WTC11 (cell line): ENCODE data around the gene AIG1. TPM values are rescaled to one million over a fixed set of nuclear protein-coding genes. Genes with fewer than 3 reads are reported as not detected.

Experiments
- ATAC-seq: fragments of 200-7000 bp; cut with Tn5 transposase; 2 replicates; pipeline ENCODE4 v1.10.0; 2021; ENCODE audit warnings: mild to moderate bottlenecking, moderate library complexity
- CTCF ChIA-PET: fragments of 300-600 bp; sonication (Branson Sonifier 250); formaldehyde crosslinking; loops from one replicate; lab custom pipeline; 2021; ENCODE audit warnings: antibody characterized with exemption; lab: Charles Lee
- POLR2A ChIA-PET: fragments of 350-600 bp; sonication (Branson Sonifier 250); formaldehyde crosslinking; loops from one replicate; lab custom pipeline; 2021; ENCODE audit warnings: antibody characterized with exemption; lab: Charles Lee
- DNase-seq: peaks from one replicate; pipeline ENCODE4 v3.0.0; 2021; ENCODE audit warnings: low spot score
- H3K27ac Mint-ChIP-seq: 2 replicates; pipeline ENCODE4 v1.8.0; 2021; ENCODE audit warnings: mixed read lengths
- H3K27me3 Mint-ChIP-seq: 2 replicates; pipeline ENCODE4 v1.8.0; 2021; ENCODE audit warnings: low read depth, mild to moderate bottlenecking, moderate library complexity, mixed read lengths
- H3K36me3 Mint-ChIP-seq: 2 replicates; pipeline ENCODE4 v1.8.0; 2021; ENCODE audit warnings: mixed read lengths
- H3K4me1 Mint-ChIP-seq: 2 replicates; pipeline ENCODE4 v1.8.0; 2022; ENCODE audit warnings: mixed read lengths
- H3K4me3 Mint-ChIP-seq: 2 replicates; pipeline ENCODE4 v1.8.0; 2021; ENCODE audit warnings: mild to moderate bottlenecking, moderate library complexity, mixed read lengths
- H3K9me3 Mint-ChIP-seq: 2 replicates; pipeline ENCODE4 v1.8.0; 2021; ENCODE audit warnings: mixed read lengths
- CBFB ChIP-seq: sonication (generic); formaldehyde crosslinking; IDR thresholded peaks from 2 replicates; pipeline ENCODE4 v1.8.1; 2022; ENCODE audit warnings: mild to moderate bottlenecking, low read depth, missing genetic modification reagents
- CREM ChIP-seq: sonication (generic); formaldehyde crosslinking; IDR thresholded peaks from 2 replicates; pipeline ENCODE4 v1.8.1; 2022; ENCODE audit warnings: mild to moderate bottlenecking, missing genetic modification reagents, moderate library complexity
- GRHL2 ChIP-seq: fragments of 250-450 bp; sonication (Bioruptor Pico); IDR thresholded peaks from 2 replicates; pipeline ENCODE4 v1.8.0; 2022; ENCODE audit warnings: mild to moderate bottlenecking, moderate library complexity; ENCODE audit not compliant: insufficient replicate concordance, severe bottlenecking
- KAT7 ChIP-seq: sonication (generic); formaldehyde crosslinking; IDR thresholded peaks from 2 replicates; pipeline ENCODE4 v1.8.1; 2023; ENCODE audit warnings: missing genetic modification reagents, mild to moderate bottlenecking, borderline replicate concordance
- MXD4 ChIP-seq: fragments of 250-450 bp; sonication (Bioruptor Pico); IDR thresholded peaks from 2 replicates; pipeline ENCODE4 v1.8.0; 2021; ENCODE audit warnings: mild to moderate bottlenecking, moderate library complexity, borderline replicate concordance
- OVOL2 ChIP-seq: fragments of 250-450 bp; sonication (Bioruptor Pico); IDR thresholded peaks from 2 replicates; pipeline ENCODE4 v1.9.0; 2021; ENCODE audit warnings: mild to moderate bottlenecking, borderline replicate concordance
- PRRX2 ChIP-seq: fragments of 250-450 bp; sonication (Bioruptor Pico); IDR thresholded peaks from 2 replicates; pipeline ENCODE4 v1.8.0; 2021; ENCODE audit warnings: mild to moderate bottlenecking
- TEAD1 ChIP-seq: sonication (generic); formaldehyde crosslinking; IDR thresholded peaks from 2 replicates; pipeline ENCODE4 v1.8.0; 2022; ENCODE audit warnings: mild to moderate bottlenecking, missing genetic modification reagents
- ZNF219 ChIP-seq: sonication (generic); formaldehyde crosslinking; IDR thresholded peaks from 2 replicates; pipeline ENCODE4 v1.8.0; 2023; ENCODE audit warnings: missing genetic modification reagents, mild to moderate bottlenecking, borderline replicate concordance
- ZNF317 ChIP-seq: sonication (generic); formaldehyde crosslinking; IDR thresholded peaks from 2 replicates; pipeline ENCODE4 v1.8.1; 2023; ENCODE audit warnings: low read depth, mild to moderate bottlenecking, moderate library complexity, missing genetic modification reagents, borderline replicate concordance
- ZNF671 ChIP-seq: fragments of 250-450 bp; sonication (Bioruptor Pico); IDR thresholded peaks from 2 replicates; pipeline ENCODE4 v1.8.0; 2021; ENCODE audit warnings: mild to moderate bottlenecking
- total RNA-seq: library from RNA; stranded (reverse); gene quantifications from 3 replicates; pipeline ENCODE4 v1.2.3, GENCODE V29; 2021
- TF ChIP-seq, protein P1 (sequence below): sonication (generic); formaldehyde crosslinking; IDR thresholded peaks from 2 replicates; pipeline ENCODE4 v1.8.0; 2023; ENCODE audit warnings: mild to moderate bottlenecking, missing genetic modification reagents
- TF ChIP-seq, protein P2 (sequence below): sonication (generic); formaldehyde crosslinking; IDR thresholded peaks from 2 replicates; pipeline ENCODE4 v1.8.0; 2022; ENCODE audit warnings: mild to moderate bottlenecking, missing genetic modification reagents
- TF ChIP-seq, protein P3 (sequence below): fragments of 200-600 bp; IDR thresholded peaks from 2 replicates; pipeline ENCODE4 v1.8.0; 2022; ENCODE audit warnings: antibody characterized with exemption
- TF ChIP-seq, protein P4 (sequence below): sonication (generic); formaldehyde crosslinking; IDR thresholded peaks from 2 replicates; pipeline ENCODE4 v1.8.1; 2022; ENCODE audit warnings: mild to moderate bottlenecking, missing genetic modification reagents, moderate library complexity, borderline replicate concordance
- TF ChIP-seq, protein P5 (sequence below): sonication (generic); formaldehyde crosslinking; conservative IDR thresholded peaks from 2 replicates; pipeline ENCODE4 v1.8.1; 2023; ENCODE audit warnings: mild to moderate bottlenecking, low read depth, missing genetic modification reagents, moderate library complexity
- TF ChIP-seq, protein P6 (sequence below): sonication (generic); formaldehyde crosslinking; IDR thresholded peaks from 2 replicates; pipeline ENCODE4 v1.8.1; 2023; ENCODE audit warnings: mild to moderate bottlenecking, missing genetic modification reagents, moderate library complexity
- TF ChIP-seq, protein P7 (sequence below): fragments of 250-450 bp; sonication (Bioruptor Pico); IDR thresholded peaks from 2 replicates; pipeline ENCODE4 v1.8.0; 2021; ENCODE audit warnings: mild to moderate bottlenecking
- TF ChIP-seq, protein P8 (sequence below): sonication (generic); formaldehyde crosslinking; IDR thresholded peaks from 2 replicates; pipeline ENCODE4 v1.8.0; 2022; ENCODE audit warnings: mild to moderate bottlenecking, missing genetic modification reagents

AIG1 gene
- total RNA-seq, 1 experiment from 2014 or later, result 38.8 TPM

DNA sequence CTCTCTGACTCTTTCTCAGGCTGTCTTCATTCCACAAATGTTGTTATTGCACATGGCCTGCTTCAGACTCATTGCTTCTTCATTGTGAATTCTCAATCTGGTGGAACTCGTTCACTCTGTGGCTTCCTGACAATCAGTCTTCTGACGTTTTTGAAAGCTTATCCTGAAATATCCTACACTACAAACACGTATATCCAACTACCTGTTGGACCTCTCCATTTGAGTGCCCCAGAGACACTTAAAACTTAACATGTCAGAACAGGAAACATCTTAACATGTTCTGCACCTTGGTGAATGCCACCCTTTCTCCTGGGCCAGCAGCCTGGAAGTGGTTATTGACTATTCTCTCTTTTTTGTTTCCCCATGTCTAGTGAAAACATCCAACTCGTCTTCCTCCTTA, 50.8 kb downstream of the AIG1 start (continued):
- TF ChIP-seq, protein P1, sequence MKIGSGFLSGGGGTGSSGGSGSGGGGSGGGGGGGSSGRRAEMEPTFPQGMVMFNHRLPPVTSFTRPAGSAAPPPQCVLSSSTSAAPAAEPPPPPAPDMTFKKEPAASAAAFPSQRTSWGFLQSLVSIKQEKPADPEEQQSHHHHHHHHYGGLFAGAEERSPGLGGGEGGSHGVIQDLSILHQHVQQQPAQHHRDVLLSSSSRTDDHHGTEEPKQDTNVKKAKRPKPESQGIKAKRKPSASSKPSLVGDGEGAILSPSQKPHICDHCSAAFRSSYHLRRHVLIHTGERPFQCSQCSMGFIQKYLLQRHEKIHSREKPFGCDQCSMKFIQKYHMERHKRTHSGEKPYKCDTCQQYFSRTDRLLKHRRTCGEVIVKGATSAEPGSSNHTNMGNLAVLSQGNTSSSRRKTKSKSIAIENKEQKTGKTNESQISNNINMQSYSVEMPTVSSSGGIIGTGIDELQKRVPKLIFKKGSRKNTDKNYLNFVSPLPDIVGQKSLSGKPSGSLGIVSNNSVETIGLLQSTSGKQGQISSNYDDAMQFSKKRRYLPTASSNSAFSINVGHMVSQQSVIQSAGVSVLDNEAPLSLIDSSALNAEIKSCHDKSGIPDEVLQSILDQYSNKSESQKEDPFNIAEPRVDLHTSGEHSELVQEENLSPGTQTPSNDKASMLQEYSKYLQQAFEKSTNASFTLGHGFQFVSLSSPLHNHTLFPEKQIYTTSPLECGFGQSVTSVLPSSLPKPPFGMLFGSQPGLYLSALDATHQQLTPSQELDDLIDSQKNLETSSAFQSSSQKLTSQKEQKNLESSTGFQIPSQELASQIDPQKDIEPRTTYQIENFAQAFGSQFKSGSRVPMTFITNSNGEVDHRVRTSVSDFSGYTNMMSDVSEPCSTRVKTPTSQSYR (CRISPR knock-in tag), result no peak
- no peak for TF ChIP-seq CREM
- no peak for TF ChIP-seq ZNF671 (CRISPR knock-in tag)
- TF ChIP-seq, protein P2, sequence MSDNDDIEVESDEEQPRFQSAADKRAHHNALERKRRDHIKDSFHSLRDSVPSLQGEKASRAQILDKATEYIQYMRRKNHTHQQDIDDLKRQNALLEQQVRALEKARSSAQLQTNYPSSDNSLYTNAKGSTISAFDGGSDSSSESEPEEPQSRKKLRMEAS (CRISPR knock-in tag), result no peak
- TF ChIP-seq TEAD1, result no peak
- no peak for TF ChIP-seq GRHL2 (CRISPR knock-in tag)

DNA sequence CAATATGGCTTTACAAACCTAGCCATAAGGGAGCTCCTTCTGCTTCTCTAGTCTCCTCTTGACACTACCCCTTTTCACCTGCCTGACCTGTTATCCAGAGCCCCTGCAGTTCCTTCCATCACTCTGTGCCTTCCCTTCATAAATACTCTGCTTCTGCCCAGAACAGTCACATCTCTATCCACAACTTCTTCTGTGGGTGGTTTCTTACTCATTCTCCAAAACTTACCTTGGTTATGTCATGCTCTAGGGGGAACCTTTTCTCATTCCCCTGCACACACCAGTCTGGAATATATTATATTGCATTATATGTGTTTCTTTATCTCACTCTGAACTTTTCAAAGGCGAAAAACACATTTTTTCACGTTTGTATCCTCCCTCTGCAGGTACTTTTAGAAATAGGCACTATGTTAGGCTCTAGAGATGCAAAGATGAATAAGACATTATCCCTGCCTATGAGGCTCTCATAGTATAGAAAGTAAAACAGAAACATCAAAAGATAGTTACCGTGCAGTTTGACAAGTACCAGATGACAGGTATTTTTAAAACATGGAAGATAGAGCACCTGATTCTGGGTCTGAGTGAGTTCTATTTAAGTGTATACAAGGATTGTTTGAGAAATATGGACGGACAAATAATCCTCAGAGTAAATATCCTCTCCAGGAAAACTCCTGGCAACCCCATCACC, 51.5 kb downstream of the AIG1 start:
- no peak for ATAC-seq
- H3K27ac Mint-ChIP-seq, result no peak overlapping the region
- H3K9me3 Mint-ChIP-seq, result no peaks in the 10 kb centered on the region
- no peaks in the 10 kb centered on the region for H3K36me3 Mint-ChIP-seq
- ChIA-PET POLR2A (no interaction called here), CTCF (no interaction called here)
- TF ChIP-seq ZNF219 (CRISPR knock-in tag) (no peak), PRRX2 (CRISPR knock-in tag) (no peak), ZNF317 (no peak), CBFB (CRISPR knock-in tag) (no peak), TEAD1 (no peak), OVOL2 (CRISPR knock-in tag) (no peak), MXD4 (CRISPR knock-in tag) (no peak), KAT7 (CRISPR knock-in tag) (no peak)
- TF ChIP-seq, protein P3, sequence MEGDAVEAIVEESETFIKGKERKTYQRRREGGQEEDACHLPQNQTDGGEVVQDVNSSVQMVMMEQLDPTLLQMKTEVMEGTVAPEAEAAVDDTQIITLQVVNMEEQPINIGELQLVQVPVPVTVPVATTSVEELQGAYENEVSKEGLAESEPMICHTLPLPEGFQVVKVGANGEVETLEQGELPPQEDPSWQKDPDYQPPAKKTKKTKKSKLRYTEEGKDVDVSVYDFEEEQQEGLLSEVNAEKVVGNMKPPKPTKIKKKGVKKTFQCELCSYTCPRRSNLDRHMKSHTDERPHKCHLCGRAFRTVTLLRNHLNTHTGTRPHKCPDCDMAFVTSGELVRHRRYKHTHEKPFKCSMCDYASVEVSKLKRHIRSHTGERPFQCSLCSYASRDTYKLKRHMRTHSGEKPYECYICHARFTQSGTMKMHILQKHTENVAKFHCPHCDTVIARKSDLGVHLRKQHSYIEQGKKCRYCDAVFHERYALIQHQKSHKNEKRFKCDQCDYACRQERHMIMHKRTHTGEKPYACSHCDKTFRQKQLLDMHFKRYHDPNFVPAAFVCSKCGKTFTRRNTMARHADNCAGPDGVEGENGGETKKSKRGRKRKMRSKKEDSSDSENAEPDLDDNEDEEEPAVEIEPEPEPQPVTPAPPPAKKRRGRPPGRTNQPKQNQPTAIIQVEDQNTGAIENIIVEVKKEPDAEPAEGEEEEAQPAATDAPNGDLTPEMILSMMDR, result no peak
- TF ChIP-seq, protein P4, sequence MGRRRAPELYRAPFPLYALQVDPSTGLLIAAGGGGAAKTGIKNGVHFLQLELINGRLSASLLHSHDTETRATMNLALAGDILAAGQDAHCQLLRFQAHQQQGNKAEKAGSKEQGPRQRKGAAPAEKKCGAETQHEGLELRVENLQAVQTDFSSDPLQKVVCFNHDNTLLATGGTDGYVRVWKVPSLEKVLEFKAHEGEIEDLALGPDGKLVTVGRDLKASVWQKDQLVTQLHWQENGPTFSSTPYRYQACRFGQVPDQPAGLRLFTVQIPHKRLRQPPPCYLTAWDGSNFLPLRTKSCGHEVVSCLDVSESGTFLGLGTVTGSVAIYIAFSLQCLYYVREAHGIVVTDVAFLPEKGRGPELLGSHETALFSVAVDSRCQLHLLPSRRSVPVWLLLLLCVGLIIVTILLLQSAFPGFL (CRISPR knock-in tag), result no peak
- TF ChIP-seq, protein P5, sequence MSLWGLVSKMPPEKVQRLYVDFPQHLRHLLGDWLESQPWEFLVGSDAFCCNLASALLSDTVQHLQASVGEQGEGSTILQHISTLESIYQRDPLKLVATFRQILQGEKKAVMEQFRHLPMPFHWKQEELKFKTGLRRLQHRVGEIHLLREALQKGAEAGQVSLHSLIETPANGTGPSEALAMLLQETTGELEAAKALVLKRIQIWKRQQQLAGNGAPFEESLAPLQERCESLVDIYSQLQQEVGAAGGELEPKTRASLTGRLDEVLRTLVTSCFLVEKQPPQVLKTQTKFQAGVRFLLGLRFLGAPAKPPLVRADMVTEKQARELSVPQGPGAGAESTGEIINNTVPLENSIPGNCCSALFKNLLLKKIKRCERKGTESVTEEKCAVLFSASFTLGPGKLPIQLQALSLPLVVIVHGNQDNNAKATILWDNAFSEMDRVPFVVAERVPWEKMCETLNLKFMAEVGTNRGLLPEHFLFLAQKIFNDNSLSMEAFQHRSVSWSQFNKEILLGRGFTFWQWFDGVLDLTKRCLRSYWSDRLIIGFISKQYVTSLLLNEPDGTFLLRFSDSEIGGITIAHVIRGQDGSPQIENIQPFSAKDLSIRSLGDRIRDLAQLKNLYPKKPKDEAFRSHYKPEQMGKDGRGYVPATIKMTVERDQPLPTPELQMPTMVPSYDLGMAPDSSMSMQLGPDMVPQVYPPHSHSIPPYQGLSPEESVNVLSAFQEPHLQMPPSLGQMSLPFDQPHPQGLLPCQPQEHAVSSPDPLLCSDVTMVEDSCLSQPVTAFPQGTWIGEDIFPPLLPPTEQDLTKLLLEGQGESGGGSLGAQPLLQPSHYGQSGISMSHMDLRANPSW (CRISPR knock-in tag), result no peak
- TF ChIP-seq, protein P6, sequence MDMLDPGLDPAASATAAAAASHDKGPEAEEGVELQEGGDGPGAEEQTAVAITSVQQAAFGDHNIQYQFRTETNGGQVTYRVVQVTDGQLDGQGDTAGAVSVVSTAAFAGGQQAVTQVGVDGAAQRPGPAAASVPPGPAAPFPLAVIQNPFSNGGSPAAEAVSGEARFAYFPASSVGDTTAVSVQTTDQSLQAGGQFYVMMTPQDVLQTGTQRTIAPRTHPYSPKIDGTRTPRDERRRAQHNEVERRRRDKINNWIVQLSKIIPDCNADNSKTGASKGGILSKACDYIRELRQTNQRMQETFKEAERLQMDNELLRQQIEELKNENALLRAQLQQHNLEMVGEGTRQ, result no peak
- TF ChIP-seq, protein P7, sequence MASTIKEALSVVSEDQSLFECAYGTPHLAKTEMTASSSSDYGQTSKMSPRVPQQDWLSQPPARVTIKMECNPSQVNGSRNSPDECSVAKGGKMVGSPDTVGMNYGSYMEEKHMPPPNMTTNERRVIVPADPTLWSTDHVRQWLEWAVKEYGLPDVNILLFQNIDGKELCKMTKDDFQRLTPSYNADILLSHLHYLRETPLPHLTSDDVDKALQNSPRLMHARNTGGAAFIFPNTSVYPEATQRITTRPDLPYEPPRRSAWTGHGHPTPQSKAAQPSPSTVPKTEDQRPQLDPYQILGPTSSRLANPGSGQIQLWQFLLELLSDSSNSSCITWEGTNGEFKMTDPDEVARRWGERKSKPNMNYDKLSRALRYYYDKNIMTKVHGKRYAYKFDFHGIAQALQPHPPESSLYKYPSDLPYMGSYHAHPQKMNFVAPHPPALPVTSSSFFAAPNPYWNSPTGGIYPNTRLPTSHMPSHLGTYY (CRISPR knock-in tag), result no peak
- TF ChIP-seq, protein P8, sequence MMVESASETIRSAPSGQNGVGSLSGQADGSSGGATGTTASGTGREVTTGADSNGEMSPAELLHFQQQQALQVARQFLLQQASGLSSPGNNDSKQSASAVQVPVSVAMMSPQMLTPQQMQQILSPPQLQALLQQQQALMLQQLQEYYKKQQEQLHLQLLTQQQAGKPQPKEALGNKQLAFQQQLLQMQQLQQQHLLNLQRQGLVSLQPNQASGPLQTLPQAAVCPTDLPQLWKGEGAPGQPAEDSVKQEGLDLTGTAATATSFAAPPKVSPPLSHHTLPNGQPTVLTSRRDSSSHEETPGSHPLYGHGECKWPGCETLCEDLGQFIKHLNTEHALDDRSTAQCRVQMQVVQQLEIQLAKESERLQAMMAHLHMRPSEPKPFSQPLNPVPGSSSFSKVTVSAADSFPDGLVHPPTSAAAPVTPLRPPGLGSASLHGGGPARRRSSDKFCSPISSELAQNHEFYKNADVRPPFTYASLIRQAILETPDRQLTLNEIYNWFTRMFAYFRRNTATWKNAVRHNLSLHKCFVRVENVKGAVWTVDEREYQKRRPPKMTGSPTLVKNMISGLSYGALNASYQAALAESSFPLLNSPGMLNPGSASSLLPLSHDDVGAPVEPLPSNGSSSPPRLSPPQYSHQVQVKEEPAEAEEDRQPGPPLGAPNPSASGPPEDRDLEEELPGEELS (CRISPR knock-in tag), result no peak
- TF ChIP-seq, protein P2 (CRISPR knock-in tag), result no peak
- no peak overlapping the region for H3K4me3 Mint-ChIP-seq
- no peak for DNase-seq
- no peaks in the 10 kb centered on the region for H3K4me1 Mint-ChIP-seq
- no peaks in the 10 kb centered on the region for H3K27me3 Mint-ChIP-seq
